ENCODE data around the gene VRK3. TPM values are rescaled to one million over a fixed set of nuclear protein-coding genes. Genes with fewer than 3 reads are reported as not detected.
"Not testable (repeated sequence)": the region's sequence is repeated elsewhere in the genome, so short reads cannot be mapped to it uniquely, and the experiment has no call there.

VRK3 gene
- total and polyA plus RNA-seq, 2 donors = 27.2 to 41.3 TPM

DNA sequence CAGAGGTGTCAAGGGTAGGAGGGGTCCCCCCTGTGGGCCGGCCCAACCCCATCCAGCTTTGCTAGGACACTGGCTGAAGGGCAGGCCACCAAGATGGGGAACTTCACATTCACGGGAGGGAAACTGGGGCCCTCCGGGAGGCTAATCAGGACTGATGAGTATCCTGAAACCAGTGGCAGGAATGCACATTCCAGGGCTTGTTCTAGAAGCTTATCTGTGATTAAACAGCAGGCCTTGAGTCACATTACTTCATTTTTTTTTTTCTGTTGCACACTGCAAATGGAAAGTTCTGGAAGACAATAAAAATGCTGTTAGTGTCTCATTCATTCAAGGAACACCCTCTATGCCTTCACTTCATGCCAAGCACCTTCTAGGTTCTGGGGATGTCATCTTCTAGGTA lies 48.7 kb downstream of the VRK3 start:
- WGBS = 97% methylated on average over 3 of the region's 3 CpGs
- DNase-seq (ENCODE audit: low read depth in 6 of 9, low spot score in 9 of 9) = no peak
- peaks cover 0 to 2% of the 10 kb centered on the region in 2 donors for H3K27me3 ChIP-seq (ENCODE audit: control insufficient read depth in 2 of 2, insufficient read depth in 1 of 2, low read length in 1 of 2)
- no peak overlapping the region for H3K4me3 ChIP-seq (ENCODE audit: low read length in 2 of 2)
- no peaks in the 10 kb centered on the region for H3K4me1 ChIP-seq (ENCODE audit: control insufficient read depth in 2 of 2, insufficient read depth in 2 of 2, low read length in 2 of 2)
- H3K36me3 ChIP-seq (ENCODE audit: control insufficient read depth in 2 of 2, insufficient read depth in 2 of 2, low read length in 1 of 2) = peaks cover 20 to 37% of the 10 kb centered on the region in 2 donors
- H3K27ac ChIP-seq (ENCODE audit: low read depth in 1 of 2, low read length in 1 of 2) = no peak overlapping the region
- H3K9me3 ChIP-seq (ENCODE audit: control insufficient read depth in 2 of 2, insufficient read depth in 1 of 2, low read length in 1 of 2) = no peaks in the 10 kb centered on the region

DNA sequence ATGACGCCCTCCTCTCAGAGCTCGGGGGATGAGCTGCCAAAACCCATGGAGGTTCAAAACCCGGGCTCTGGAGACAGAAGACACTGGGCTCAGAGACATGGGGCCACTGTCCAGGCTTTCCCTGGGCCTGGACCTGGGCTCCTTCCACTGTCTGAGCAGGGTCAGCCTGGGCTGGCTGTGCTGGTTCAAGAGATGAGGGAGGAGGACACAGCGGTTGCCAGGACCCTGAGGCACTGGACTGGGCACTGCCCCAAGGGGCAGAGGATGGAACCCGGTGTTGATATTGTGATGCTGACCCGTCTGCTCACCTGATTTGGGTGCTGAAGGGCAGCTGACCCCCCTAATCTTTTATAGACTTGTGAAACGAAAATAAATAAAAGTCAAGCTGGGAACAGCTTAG lies 50.1 kb downstream of the VRK3 start:
- Histone ChIP-seq H3K27ac (ENCODE audit: low read depth in 1 of 2, low read length in 1 of 2) (no peak overlapping the region), H3K36me3 (ENCODE audit: control insufficient read depth in 2 of 2, insufficient read depth in 2 of 2, low read length in 1 of 2) (peaks cover 20 to 37% of the 10 kb centered on the region in 2 donors), H3K4me1 (ENCODE audit: control insufficient read depth in 2 of 2, insufficient read depth in 2 of 2, low read length in 2 of 2) (no peaks in the 10 kb centered on the region), H3K27me3 (ENCODE audit: control insufficient read depth in 2 of 2, insufficient read depth in 1 of 2, low read length in 1 of 2) (peaks cover 0 to 2% of the 10 kb centered on the region in 2 donors), H3K4me3 (ENCODE audit: low read length in 2 of 2) (no peak overlapping the region), H3K9me3 (ENCODE audit: control insufficient read depth in 2 of 2, insufficient read depth in 1 of 2, low read length in 1 of 2) (no peaks in the 10 kb centered on the region)
- 96% methylated on average over 7 of the region's 7 CpGs for WGBS
- DNase-seq (ENCODE audit: low read depth in 6 of 9, low spot score in 9 of 9) = no peak

DNA sequence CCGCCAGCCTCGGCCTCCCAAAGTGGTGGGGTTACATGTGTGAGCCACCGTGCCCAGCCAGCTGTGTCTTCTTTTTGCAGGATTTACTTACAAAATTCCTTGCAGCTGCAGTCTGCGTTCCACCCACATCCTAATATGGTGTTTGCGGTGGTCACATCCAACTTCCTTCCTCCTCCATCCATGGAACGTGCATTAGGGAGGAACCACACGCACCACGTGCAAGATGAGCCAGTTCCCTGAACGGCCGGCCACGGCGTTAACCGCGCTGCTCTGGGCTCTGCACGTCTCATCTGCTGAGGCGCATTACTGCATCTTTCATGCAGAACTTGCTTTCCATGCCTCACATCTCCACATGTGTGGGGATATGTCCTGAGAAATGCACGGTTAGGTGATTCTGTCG lies 51.2 kb downstream of the VRK3 start:
- Histone ChIP-seq H3K27ac (ENCODE audit: low read depth in 1 of 2, low read length in 1 of 2) (no peak overlapping the region), H3K4me1 (ENCODE audit: control insufficient read depth in 2 of 2, insufficient read depth in 2 of 2, low read length in 2 of 2) (no peaks in the 10 kb centered on the region), H3K4me3 (ENCODE audit: low read length in 2 of 2) (no peak overlapping the region), H3K9me3 (ENCODE audit: control insufficient read depth in 2 of 2, insufficient read depth in 1 of 2, low read length in 1 of 2) (no peaks in the 10 kb centered on the region), H3K27me3 (ENCODE audit: control insufficient read depth in 2 of 2, insufficient read depth in 1 of 2, low read length in 1 of 2) (peaks cover 0 to 3% of the 10 kb centered on the region in 2 donors), H3K36me3 (ENCODE audit: control insufficient read depth in 2 of 2, insufficient read depth in 2 of 2, low read length in 1 of 2) (peaks cover 20 to 36% of the 10 kb centered on the region in 2 donors)
- 89% methylated on average over 18 of the region's 18 CpGs for WGBS
- no peak for DNase-seq (ENCODE audit: low read depth in 6 of 9, low spot score in 9 of 9)

DNA sequence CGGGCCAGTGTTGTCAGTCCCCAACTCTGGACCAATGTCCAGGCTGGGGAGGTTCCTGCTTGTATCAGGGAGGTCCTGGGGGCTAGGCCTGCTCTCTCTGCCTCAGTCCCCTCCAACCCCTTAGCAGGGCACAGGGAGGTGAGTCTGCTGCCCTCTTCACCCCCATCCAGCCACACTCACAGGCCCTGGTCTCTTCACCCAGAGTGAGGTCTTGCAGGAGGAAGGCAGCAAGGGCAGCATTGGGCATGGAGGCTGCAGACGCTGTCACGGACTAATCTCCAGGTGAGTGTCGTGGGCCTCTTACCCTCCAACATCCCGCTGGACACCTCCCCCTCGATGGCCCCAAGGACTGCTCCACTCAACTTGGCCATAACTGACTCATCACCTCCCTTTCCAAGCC lies 52.3 kb downstream of the VRK3 start:
- 95% methylated on average over 6 of the region's 6 CpGs for WGBS
- Histone ChIP-seq H3K4me1 (ENCODE audit: control insufficient read depth in 2 of 2, insufficient read depth in 2 of 2, low read length in 2 of 2) (no peaks in the 10 kb centered on the region), H3K27ac (ENCODE audit: low read depth in 1 of 2, low read length in 1 of 2) (no peak overlapping the region), H3K27me3 (ENCODE audit: control insufficient read depth in 2 of 2, insufficient read depth in 1 of 2, low read length in 1 of 2) (peaks cover 0 to 6% of the 10 kb centered on the region in 2 donors), H3K9me3 (ENCODE audit: control insufficient read depth in 2 of 2, insufficient read depth in 1 of 2, low read length in 1 of 2) (no peaks in the 10 kb centered on the region), H3K36me3 (ENCODE audit: control insufficient read depth in 2 of 2, insufficient read depth in 2 of 2, low read length in 1 of 2) (peaks cover 9 to 25% of the 10 kb centered on the region in 2 donors), H3K4me3 (ENCODE audit: low read length in 2 of 2) (no peak overlapping the region)
- no peak for DNase-seq (ENCODE audit: low read depth in 6 of 9, low spot score in 9 of 9)

DNA sequence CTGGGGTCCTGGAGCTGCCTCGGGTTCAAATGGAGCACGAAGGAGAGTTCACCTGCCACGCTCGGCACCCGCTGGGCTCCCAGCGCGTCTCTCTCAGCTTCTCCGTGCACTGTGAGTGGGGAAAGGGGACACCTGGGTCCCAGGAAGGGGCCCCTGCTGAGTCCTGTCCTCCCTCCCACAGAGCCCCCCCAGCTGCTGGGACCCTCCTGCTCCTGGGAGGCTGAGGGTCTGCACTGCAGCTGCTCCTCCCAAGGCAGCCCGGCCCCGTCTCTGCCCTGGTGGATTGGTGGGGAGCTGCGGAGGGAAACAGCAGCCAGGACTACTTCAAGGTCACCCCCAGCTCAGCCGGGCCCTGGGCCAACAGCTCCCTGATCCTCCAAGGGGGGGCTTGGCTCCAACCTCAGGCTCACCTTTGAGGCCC lies 53.2 kb downstream of the VRK3 start:
- WGBS = 84% methylated on average over 12 of the region's 12 CpGs
- H3K36me3 ChIP-seq (ENCODE audit: control insufficient read depth in 2 of 2, insufficient read depth in 2 of 2, low read length in 1 of 2) = peaks cover 6 to 16% of the 10 kb centered on the region in 2 donors
- no peaks in the 10 kb centered on the region for H3K9me3 ChIP-seq (ENCODE audit: control insufficient read depth in 2 of 2, insufficient read depth in 1 of 2, low read length in 1 of 2)
- H3K27me3 ChIP-seq (ENCODE audit: control insufficient read depth in 2 of 2, insufficient read depth in 1 of 2, low read length in 1 of 2) = peaks cover 0 to 6% of the 10 kb centered on the region in 2 donors
- no peaks in the 10 kb centered on the region for H3K4me1 ChIP-seq (ENCODE audit: control insufficient read depth in 2 of 2, insufficient read depth in 2 of 2, low read length in 2 of 2)
- no peak overlapping the region for H3K4me3 ChIP-seq (ENCODE audit: low read length in 2 of 2)
- DNase-seq (ENCODE audit: low read depth in 6 of 9, low spot score in 9 of 9) = no peak
- no peak overlapping the region for H3K27ac ChIP-seq (ENCODE audit: low read depth in 1 of 2, low read length in 1 of 2)

DNA sequence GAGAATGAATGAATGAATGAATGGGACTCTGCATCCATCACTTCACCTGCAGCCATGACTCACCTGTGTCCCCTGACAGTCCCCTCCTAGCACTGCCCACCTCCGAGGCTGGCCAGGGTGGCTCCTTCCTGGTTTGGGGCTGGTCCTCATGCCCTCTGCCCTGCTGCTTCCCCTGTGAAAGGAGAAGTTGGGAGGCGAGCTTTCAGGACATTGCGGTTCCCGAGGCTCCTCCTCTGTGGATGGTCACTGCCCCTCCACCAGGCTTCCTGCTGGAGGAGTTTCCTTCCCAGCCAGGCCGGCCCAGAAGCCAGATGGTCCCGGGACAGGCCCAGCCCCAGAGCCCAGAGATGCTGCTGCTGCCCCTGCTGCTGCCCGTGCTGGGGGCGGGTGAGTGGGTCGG lies 55.8 kb downstream of the VRK3 start:
- H3K4me1 ChIP-seq (ENCODE audit: control insufficient read depth in 2 of 2, insufficient read depth in 2 of 2, low read length in 2 of 2); H3K27ac ChIP-seq (ENCODE audit: low read depth in 1 of 2, low read length in 1 of 2); H3K27me3 ChIP-seq (ENCODE audit: control insufficient read depth in 2 of 2, insufficient read depth in 1 of 2, low read length in 1 of 2); H3K36me3 ChIP-seq (ENCODE audit: control insufficient read depth in 2 of 2, insufficient read depth in 2 of 2, low read length in 1 of 2); DNase-seq (ENCODE audit: low read depth in 6 of 9, low spot score in 9 of 9); H3K4me3 ChIP-seq (ENCODE audit: low read length in 2 of 2); H3K9me3 ChIP-seq (ENCODE audit: control insufficient read depth in 2 of 2, insufficient read depth in 1 of 2, low read length in 1 of 2): not testable (repeated sequence)
- 2% methylated on average over 4 of the region's 9 CpGs for WGBS

DNA sequence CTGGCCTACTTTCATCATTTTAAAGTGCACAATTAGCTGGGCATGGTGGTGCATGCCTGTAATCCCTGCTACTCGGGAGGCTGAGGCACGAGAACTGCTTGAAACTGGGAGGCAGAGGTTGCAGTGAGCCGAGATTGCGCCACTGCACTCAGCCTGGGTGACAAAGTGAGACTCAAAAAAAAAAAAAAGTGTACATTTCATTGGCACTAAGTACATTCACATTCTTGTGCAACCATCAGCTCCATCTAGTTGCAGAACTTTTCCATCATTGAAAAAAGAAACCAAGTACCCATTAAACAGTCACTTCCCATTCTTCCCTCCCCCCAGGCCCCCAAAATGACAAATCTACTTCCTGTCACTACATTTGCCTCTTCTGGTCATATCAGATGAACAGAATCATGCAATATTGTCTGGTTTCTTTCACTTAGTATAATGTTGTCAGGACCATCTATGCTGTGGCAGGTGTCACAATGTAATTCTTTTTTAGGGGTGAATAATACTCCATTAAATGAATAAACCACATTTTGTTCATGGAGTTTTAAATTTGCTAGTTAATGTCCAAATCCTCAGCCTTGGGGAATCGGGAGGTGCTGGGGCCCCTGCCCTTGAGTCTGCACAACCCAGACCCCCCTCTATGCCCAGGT lies 56.8 kb downstream of the VRK3 start:
- no peak for DNase-seq (ENCODE audit: low read depth in 6 of 9, low spot score in 9 of 9)
- Histone ChIP-seq H3K27me3 (ENCODE audit: control insufficient read depth in 2 of 2, insufficient read depth in 1 of 2, low read length in 1 of 2) (peaks cover 0 to 6% of the 10 kb centered on the region in 2 donors), H3K4me1 (ENCODE audit: control insufficient read depth in 2 of 2, insufficient read depth in 2 of 2, low read length in 2 of 2) (no peaks in the 10 kb centered on the region), H3K36me3 (ENCODE audit: control insufficient read depth in 2 of 2, insufficient read depth in 2 of 2, low read length in 1 of 2) (no peaks in the 10 kb centered on the region), H3K9me3 (ENCODE audit: control insufficient read depth in 2 of 2, insufficient read depth in 1 of 2, low read length in 1 of 2) (peaks cover 0 to 5% of the 10 kb centered on the region in 2 donors), H3K4me3 (ENCODE audit: low read length in 2 of 2) (no peak overlapping the region), H3K27ac (ENCODE audit: low read depth in 1 of 2, low read length in 1 of 2) (no peak overlapping the region)
- WGBS = 89% methylated on average over 5 of the region's 5 CpGs

DNA sequence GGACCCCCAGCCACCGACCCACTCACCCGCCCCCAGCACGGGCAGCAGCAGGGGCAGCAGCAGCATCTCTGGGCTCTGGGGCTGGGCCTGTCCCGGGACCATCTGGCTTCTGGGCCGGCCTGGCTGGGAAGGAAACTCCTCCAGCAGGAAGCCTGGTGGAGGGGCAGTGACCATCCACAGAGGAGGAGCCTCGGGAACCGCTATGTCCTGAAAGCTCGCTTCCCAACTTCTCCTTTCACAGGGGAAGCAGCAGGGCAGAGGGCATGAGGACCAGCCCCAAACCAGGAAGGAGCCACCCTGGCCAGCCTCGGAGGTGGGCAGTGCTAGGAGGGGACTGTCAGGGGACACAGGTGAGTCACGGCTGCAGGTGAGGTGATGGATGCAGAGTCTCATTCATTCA lies 64.2 kb downstream of the VRK3 start, which contains the start of gene SIGLEC11:
Gene SIGLEC11, minus strand, starts transcription at position 193 of the 400 bp plus-strand sequence. Its CDS starts 91 bp downstream, at position 102.
- not testable (repeated sequence) for H3K4me3 ChIP-seq (ENCODE audit: low read length in 2 of 2); H3K27ac ChIP-seq (ENCODE audit: low read depth in 1 of 2, low read length in 1 of 2); DNase-seq (ENCODE audit: low read depth in 6 of 9, low spot score in 9 of 9); H3K27me3 ChIP-seq (ENCODE audit: control insufficient read depth in 2 of 2, insufficient read depth in 1 of 2, low read length in 1 of 2); H3K36me3 ChIP-seq (ENCODE audit: control insufficient read depth in 2 of 2, insufficient read depth in 2 of 2, low read length in 1 of 2); H3K9me3 ChIP-seq (ENCODE audit: control insufficient read depth in 2 of 2, insufficient read depth in 1 of 2, low read length in 1 of 2); H3K4me1 ChIP-seq (ENCODE audit: control insufficient read depth in 2 of 2, insufficient read depth in 2 of 2, low read length in 2 of 2)
- WGBS = 55% methylated on average over 5 of the region's 10 CpGs

DNA sequence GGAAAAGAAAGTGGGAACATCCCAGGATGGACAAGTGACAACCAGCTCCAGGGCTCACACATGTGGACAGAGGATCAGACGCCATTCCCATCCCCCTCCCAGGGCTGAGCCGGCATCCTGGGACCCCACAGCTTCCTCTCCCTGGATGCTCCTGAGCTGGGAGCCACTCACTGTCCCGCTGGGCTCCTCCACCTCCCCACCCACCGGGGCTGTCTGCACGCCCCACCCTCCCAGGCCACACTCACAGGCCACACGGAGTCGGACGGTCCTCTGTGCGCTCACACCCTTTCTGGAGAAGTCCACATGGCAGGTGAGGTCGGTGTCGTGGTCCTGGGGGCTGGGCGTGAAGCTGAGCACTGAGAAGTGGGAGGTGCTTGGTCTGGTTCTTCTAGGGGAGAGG lies 65.3 kb downstream of the VRK3 start:
- DNase-seq (ENCODE audit: low read depth in 6 of 9, low spot score in 9 of 9); H3K4me3 ChIP-seq (ENCODE audit: low read length in 2 of 2); H3K27ac ChIP-seq (ENCODE audit: low read depth in 1 of 2, low read length in 1 of 2); H3K9me3 ChIP-seq (ENCODE audit: control insufficient read depth in 2 of 2, insufficient read depth in 1 of 2, low read length in 1 of 2); H3K36me3 ChIP-seq (ENCODE audit: control insufficient read depth in 2 of 2, insufficient read depth in 2 of 2, low read length in 1 of 2); H3K4me1 ChIP-seq (ENCODE audit: control insufficient read depth in 2 of 2, insufficient read depth in 2 of 2, low read length in 2 of 2); H3K27me3 ChIP-seq (ENCODE audit: control insufficient read depth in 2 of 2, insufficient read depth in 1 of 2, low read length in 1 of 2): not testable (repeated sequence)
- 77% methylated on average over 2 of the region's 12 CpGs for WGBS

Data from thymus (tissue), 11 donors.